H9 (cell line): Measurements from ENCODE around the gene KRT40. TPM values are rescaled to one million over a fixed set of nuclear protein-coding genes. Genes with fewer than 3 reads are reported as not detected.

Experiments used
- DNase-seq: peaks from one replicate; pipeline ENCODE4 v3.0.0-alpha.2; 2017
- H2AFZ ChIP-seq: one replicate; pipeline ENCODE4 v1.6.1; 2013; ENCODE audit warnings: mild to moderate bottlenecking, low read length, control low read depth, moderate library complexity
- H2AK5ac ChIP-seq: 2 replicates; pipeline ENCODE4 v1.6.1; 2013; ENCODE audit warnings: low read length, control low read depth, mixed read lengths; ENCODE audit not compliant: insufficient read length
- H2BK120ac ChIP-seq: one replicate; pipeline ENCODE4 v1.6.1; 2013; ENCODE audit warnings: low read depth, mild to moderate bottlenecking, low read length, control low read depth, inconsistent platforms; ENCODE audit not compliant: poor library complexity, severe bottlenecking
- H2BK12ac ChIP-seq: 2 replicates; pipeline ENCODE4 v1.6.1; 2013; ENCODE audit warnings: low read length, control low read depth, mixed read lengths, low read depth; ENCODE audit not compliant: insufficient read length
- H2BK15ac ChIP-seq: 2 replicates; pipeline ENCODE4 v1.6.1; 2013; ENCODE audit warnings: low read depth, low read length, control low read depth
- H2BK20ac ChIP-seq: one replicate; pipeline ENCODE4 v1.6.1; 2013; ENCODE audit warnings: low read depth, mild to moderate bottlenecking, low read length, control low read depth, inconsistent platforms; ENCODE audit not compliant: poor library complexity, severe bottlenecking
- H2BK5ac ChIP-seq: 2 replicates; pipeline ENCODE4 v1.6.1; 2013; ENCODE audit warnings: low read length, control low read depth, mixed read lengths; ENCODE audit not compliant: insufficient read length
- H3K14ac ChIP-seq: 2 replicates; pipeline ENCODE4 v1.6.1; 2013; ENCODE audit warnings: low read length, control low read depth; ENCODE audit not compliant: insufficient read depth
- H3K18ac ChIP-seq: 2 replicates; pipeline ENCODE4 v1.6.1; 2013; ENCODE audit warnings: low read depth, mild to moderate bottlenecking, mixed read lengths, low read length, control low read depth; ENCODE audit not compliant: insufficient read length
- H3K23ac ChIP-seq: 2 replicates; pipeline ENCODE4 v1.6.1; 2013; ENCODE audit warnings: low read length, control low read depth, mixed read lengths, low read depth; ENCODE audit not compliant: insufficient read length
- H3K23me2 ChIP-seq: 2 replicates; pipeline ENCODE4 v1.6.1; 2013; ENCODE audit warnings: low read depth, mild to moderate bottlenecking, mixed read lengths, low read length, control low read depth; ENCODE audit not compliant: insufficient read length, poor library complexity, severe bottlenecking
- H3K27ac ChIP-seq: 2 replicates; pipeline ENCODE4 v1.5.1; 2013; ENCODE audit warnings: low read length, control low read depth, mixed read lengths, low read depth; ENCODE audit not compliant: insufficient read length
- H3K27me3 ChIP-seq: 2 replicates; pipeline ENCODE4 v1.6.1; 2013; ENCODE audit warnings: low read length, control low read depth, inconsistent platforms; ENCODE audit not compliant: insufficient read depth
- H3K4ac ChIP-seq: 2 replicates; pipeline ENCODE4 v1.6.1; 2013; ENCODE audit warnings: low read depth, mild to moderate bottlenecking, control low read depth, inconsistent platforms, low read length, moderate library complexity
- H3K4me1 ChIP-seq: 2 replicates; pipeline ENCODE4 v1.6.1; 2013; ENCODE audit warnings: low read length, control low read depth, inconsistent platforms; ENCODE audit not compliant: insufficient read depth
- H3K4me2 ChIP-seq: 2 replicates; pipeline ENCODE4 v1.6.1; 2013; ENCODE audit warnings: low read length, control low read depth, mixed read lengths; ENCODE audit not compliant: insufficient read length, insufficient read depth
- H3K56ac ChIP-seq: 2 replicates; pipeline ENCODE4 v1.6.1; 2013; ENCODE audit warnings: low read depth, mild to moderate bottlenecking, mixed read lengths, low read length, control low read depth; ENCODE audit not compliant: insufficient read length
- H3K79me1 ChIP-seq: 2 replicates; pipeline ENCODE4 v1.6.1; 2013; ENCODE audit warnings: low read depth, mild to moderate bottlenecking, moderate library complexity, low read length, control low read depth, inconsistent platforms; ENCODE audit not compliant: insufficient read depth, poor library complexity, severe bottlenecking
- H3K79me2 ChIP-seq: 2 replicates; pipeline ENCODE4 v1.6.1; 2013; ENCODE audit warnings: low read length, control low read depth, inconsistent platforms; ENCODE audit not compliant: insufficient read depth
- H3K9ac ChIP-seq: 2 replicates; pipeline ENCODE4 v1.6.1; 2013; ENCODE audit warnings: low read length, control low read depth, mixed read lengths; ENCODE audit not compliant: insufficient read length; ENCODE audit errors: extremely low read depth
- H3K9me3 ChIP-seq: one replicate; pipeline ENCODE4 v1.6.1; 2013; ENCODE audit warnings: low read depth, low read length, inconsistent platforms; ENCODE audit not compliant: control insufficient read depth
- H3T11ph ChIP-seq: one replicate; pipeline ENCODE4 v1.6.1; 2013; ENCODE audit warnings: mild to moderate bottlenecking, low read length, control low read depth, inconsistent platforms
- H4K20me1 ChIP-seq: one replicate; pipeline ENCODE4 v1.6.1; 2013; ENCODE audit not compliant: control insufficient read depth, insufficient read length, insufficient read depth
- H4K5ac ChIP-seq: 2 replicates; pipeline ENCODE4 v1.6.1; 2013; ENCODE audit warnings: low read depth, mild to moderate bottlenecking, mixed read lengths, low read length, control low read depth; ENCODE audit not compliant: insufficient read length
- H4K8ac ChIP-seq: replicated peaks from 2 replicates; pipeline ENCODE4 v1.6.1; 2013; ENCODE audit warnings: low read length, control low read depth, mixed read lengths, low read depth; ENCODE audit not compliant: insufficient read length
- H4K91ac ChIP-seq: 2 replicates; pipeline ENCODE4 v1.6.1; 2013; ENCODE audit warnings: low read depth, mild to moderate bottlenecking, moderate library complexity, mixed read lengths, low read length, control low read depth; ENCODE audit not compliant: insufficient read length
- H3K27ac Mint-ChIP-seq, 3 experiments: 2 replicates in 2 of 3; 3 replicates in 1 of 3; pipeline ENCODE4 v1.8.0; 2020 to 2021; ENCODE audit warnings: mixed read lengths in 3 of 3, mild to moderate bottlenecking in 1 of 3, moderate library complexity in 1 of 3
- H3K27me3 Mint-ChIP-seq: 2 replicates; pipeline ENCODE4 v1.8.0; 2021; ENCODE audit warnings: low read depth, mild to moderate bottlenecking, moderate library complexity, mixed read lengths
- H3K36me3 Mint-ChIP-seq, 3 experiments: 2 replicates in 2 of 3; 3 replicates in 1 of 3; pipeline ENCODE4 v1.8.0; 2020 to 2021; ENCODE audit warnings: low read depth in 3 of 3, mixed read lengths in 3 of 3; ENCODE audit not compliant: insufficient read depth in 1 of 3
- H3K4me1 Mint-ChIP-seq, 2 experiments: 2 replicates each; pipeline ENCODE4 v1.8.0; 2020; ENCODE audit warnings: mixed read lengths in 2 of 2
- H3K4me3 Mint-ChIP-seq, 2 experiments: 2 replicates in 1 of 2; 3 replicates in 1 of 2; pipeline ENCODE4 v1.8.0; 2020 to 2021; ENCODE audit warnings: mild to moderate bottlenecking in 2 of 2, mixed read lengths in 2 of 2, moderate library complexity in 1 of 2
- H3K9me3 Mint-ChIP-seq, 2 experiments: 2 replicates in 1 of 2; 3 replicates in 1 of 2; pipeline ENCODE4 v1.8.0; 2020; ENCODE audit warnings: mild to moderate bottlenecking in 2 of 2, mixed read lengths in 2 of 2, moderate library complexity in 1 of 2
- WGBS: extraction: QIAGEN DNeasy Blood & Tissue Kit; methylation state at CpG from one replicate; pipeline ENCODE4 v1.1.7; 2013; ENCODE audit warnings: missing lambda C conversion rate, low lambda C conversion rate, mixed read lengths; ENCODE audit not compliant: insufficient read length; ENCODE audit errors: extremely low coverage; 5-methylcytosine and 5-hydroxymethylcytosine counted together
- total RNA-seq: library from RNA; stranded (reverse); gene quantifications from 2 replicates; pipeline ENCODE4 v1.2.1, GENCODE V29; 2021
- TF ChIP-seq, protein P1 (sequence below): fragments of 200-600 bp; sonication (generic); conservative IDR thresholded peaks from 3 replicates; pipeline ENCODE4 v1.8.0; 2021; ENCODE audit warnings: antibody characterized with exemption, mild to moderate bottlenecking

The KRT40 gene
- total RNA-seq, 1 experiment from 2014 or later: not detected

- no peaks in the 10 kb centered on the region for H3K4me1 ChIP-seq
- H2AK5ac ChIP-seq: no peak overlapping the region
- H2AFZ ChIP-seq: no peak overlapping the region
- H3K23ac ChIP-seq: no peak overlapping the region
- no peaks in the 10 kb centered on the region for H4K20me1 ChIP-seq
- H2BK12ac ChIP-seq: no peak overlapping the region
- H2BK5ac ChIP-seq: no peak overlapping the region
- Mint-ChIP-seq H3K4me1 (peaks cover 0 to 11% of the 10 kb centered on the region in 2 experiments; a peak in 3 of 4 replicates), H3K27ac (no peak overlapping the region), H3K27me3 (no peaks in the 10 kb centered on the region; the same call in 1 of the 2 replicates), H3K4me3 (no peak overlapping the region), H3K36me3 (no peaks in the 10 kb centered on the region), H3K9me3 (no peaks in the 10 kb centered on the region; a peak in 1 of 5 replicates)
- no peak overlapping the region for H2BK20ac ChIP-seq
- no peak for DNase-seq
- WGBS: no CpG with 5 or more reads among the region's 2 CpGs
- no peaks in the 10 kb centered on the region for H3K9me3 ChIP-seq
- no peaks in the 10 kb centered on the region for H3K23me2 ChIP-seq
- H3K79me2 ChIP-seq: no peaks in the 10 kb centered on the region
- H4K91ac ChIP-seq: no peak overlapping the region
- no peak overlapping the region for H3K18ac ChIP-seq
- no peak overlapping the region for H3K4me2 ChIP-seq
- H3K79me1 ChIP-seq: no peaks in the 10 kb centered on the region
- no peak overlapping the region for H2BK120ac ChIP-seq
- H3K56ac ChIP-seq: no peak overlapping the region
- H4K8ac ChIP-seq: no peak overlapping the region
- no peak overlapping the region for H3K4ac ChIP-seq
- TF ChIP-seq, protein P1, sequence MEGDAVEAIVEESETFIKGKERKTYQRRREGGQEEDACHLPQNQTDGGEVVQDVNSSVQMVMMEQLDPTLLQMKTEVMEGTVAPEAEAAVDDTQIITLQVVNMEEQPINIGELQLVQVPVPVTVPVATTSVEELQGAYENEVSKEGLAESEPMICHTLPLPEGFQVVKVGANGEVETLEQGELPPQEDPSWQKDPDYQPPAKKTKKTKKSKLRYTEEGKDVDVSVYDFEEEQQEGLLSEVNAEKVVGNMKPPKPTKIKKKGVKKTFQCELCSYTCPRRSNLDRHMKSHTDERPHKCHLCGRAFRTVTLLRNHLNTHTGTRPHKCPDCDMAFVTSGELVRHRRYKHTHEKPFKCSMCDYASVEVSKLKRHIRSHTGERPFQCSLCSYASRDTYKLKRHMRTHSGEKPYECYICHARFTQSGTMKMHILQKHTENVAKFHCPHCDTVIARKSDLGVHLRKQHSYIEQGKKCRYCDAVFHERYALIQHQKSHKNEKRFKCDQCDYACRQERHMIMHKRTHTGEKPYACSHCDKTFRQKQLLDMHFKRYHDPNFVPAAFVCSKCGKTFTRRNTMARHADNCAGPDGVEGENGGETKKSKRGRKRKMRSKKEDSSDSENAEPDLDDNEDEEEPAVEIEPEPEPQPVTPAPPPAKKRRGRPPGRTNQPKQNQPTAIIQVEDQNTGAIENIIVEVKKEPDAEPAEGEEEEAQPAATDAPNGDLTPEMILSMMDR: no peak
- no peak overlapping the region for H3T11ph ChIP-seq
- H2BK15ac ChIP-seq: no peak overlapping the region
- no peaks in the 10 kb centered on the region for H3K27me3 ChIP-seq
- no peak overlapping the region for H3K27ac ChIP-seq
- no peak overlapping the region for H3K9ac ChIP-seq
- no peak overlapping the region for H3K14ac ChIP-seq
- no peak overlapping the region for H4K5ac ChIP-seq
These were observed 36.2 kb downstream of the KRT40 start for GRCh38 chr17:40947929-40948328.
